PC-3 (cell line): Measurements from ENCODE around the gene TMEM256. TPM values are rescaled to one million over a fixed set of nuclear protein-coding genes. Genes with fewer than 3 reads are reported as not detected.
"Not testable (repeated sequence)": the region's sequence is repeated elsewhere in the genome, so short reads cannot be mapped to it uniquely, and the experiment has no call there.

Experiments
- ATAC-seq: fragments of 200-7000 bp; cut with Tn5 transposase; 2 replicates; pipeline ENCODE4 v1.9.1; 2020; ENCODE audit warnings: mild to moderate bottlenecking, moderate library complexity
- BruUV-seq: library from RNA; stranded (reverse); fragments of 400-500 nt; replicated peaks from 2 replicates; lab custom pipeline; 2021; lab: Mats Ljungman, UMichigan
- CTCF ChIA-PET: fragments of 300-600 bp; sonication (Branson Sonifier 250); formaldehyde crosslinking; loops from one replicate; lab custom pipeline; 2022; ENCODE audit warnings: antibody characterized with exemption; lab: Charles Lee
- POLR2A ChIA-PET: fragments of 300-600 bp; sonication (Branson Sonifier 250); formaldehyde crosslinking; loops from one replicate; lab custom pipeline; 2022; ENCODE audit warnings: antibody characterized with exemption; ENCODE audit not compliant: unreplicated experiment; lab: Charles Lee
- DNase-seq: peaks from one replicate; pipeline ENCODE4 v3.0.0-alpha.2; 2015
- H2AFZ ChIP-seq: fragments of 300-600 bp; sonication (generic); 2 replicates; pipeline ENCODE4 v1.6.0; 2016; ENCODE audit warnings: antibody characterized with exemption, low read length
- H3F3A ChIP-seq: fragments of 300-600 bp; sonication (generic); one replicate; pipeline ENCODE4 v1.6.0; 2017; ENCODE audit warnings: antibody characterized with exemption, low read length, control low read depth, mild to moderate bottlenecking; ENCODE audit not compliant: unreplicated experiment
- H3K27ac ChIP-seq: fragments of 300-600 bp; sonication (generic); 2 replicates; pipeline ENCODE4 v1.5.1; 2016; ENCODE audit warnings: mild to moderate bottlenecking, low read length
- H3K27me3 ChIP-seq: fragments of 300-600 bp; sonication (generic); 2 replicates; pipeline ENCODE4 v1.6.1; 2016; ENCODE audit warnings: low read length, mixed read lengths
- H3K36me3 ChIP-seq: fragments of 300-600 bp; sonication (generic); 2 replicates; pipeline ENCODE4 v1.6.1; 2016; ENCODE audit warnings: low read depth, mixed run types, low read length, mixed read lengths
- H3K4me1 ChIP-seq: fragments of 300-600 bp; sonication (generic); 2 replicates; pipeline ENCODE4 v1.5.1; 2016; ENCODE audit warnings: low read length; ENCODE audit not compliant: insufficient read depth
- H3K4me2 ChIP-seq: fragments of 300-600 bp; sonication (generic); 2 replicates; pipeline ENCODE4 v1.6.0; 2016; ENCODE audit warnings: low read length
- H3K4me3 ChIP-seq: fragments of 300-600 bp; sonication (generic); 2 replicates; pipeline ENCODE4 v1.5.1; 2016; ENCODE audit warnings: mild to moderate bottlenecking, low read length, mixed read lengths
- H3K79me2 ChIP-seq: fragments of 300-600 bp; sonication (generic); 2 replicates; pipeline ENCODE4 v1.6.1; 2017; ENCODE audit warnings: low read length, mixed read lengths
- H3K9ac ChIP-seq: fragments of 300-600 bp; sonication (generic); 2 replicates; pipeline ENCODE4 v1.6.0; 2016; ENCODE audit warnings: mild to moderate bottlenecking, low read length
- H3K9me2 ChIP-seq: fragments of 300-600 bp; sonication (generic); replicated peaks from 2 replicates; pipeline ENCODE4 v1.6.1; 2016; ENCODE audit warnings: mixed run types, low read length, mixed read lengths
- H3K9me3 ChIP-seq: fragments of 300-600 bp; sonication (generic); 2 replicates; pipeline ENCODE4 v1.6.1; 2016; ENCODE audit warnings: low read length, mixed read lengths
- H4K20me1 ChIP-seq: fragments of 300-600 bp; sonication (generic); 2 replicates; pipeline ENCODE4 v1.6.1; 2016; ENCODE audit warnings: low read length, mixed read lengths
- CTCF ChIP-seq: fragments of 300-600 bp; sonication (generic); conservative IDR thresholded peaks from 2 replicates; pipeline ENCODE4 v1.5.1; 2017; ENCODE audit warnings: antibody characterized with exemption, low read depth, mild to moderate bottlenecking, low read length
- EZH2 ChIP-seq: fragments of 300-600 bp; sonication (generic); IDR thresholded peaks from one replicate; pipeline ENCODE4 v1.6.1; 2017; ENCODE audit warnings: antibody characterized with exemption, mild to moderate bottlenecking, low read length; ENCODE audit not compliant: unreplicated experiment
- EZH2phosphoT487 ChIP-seq: fragments of 300-600 bp; sonication (generic); IDR thresholded peaks from 2 replicates; pipeline ENCODE4 v1.6.1; 2018; ENCODE audit warnings: mild to moderate bottlenecking, antibody characterized with exemption, low read length, borderline replicate concordance
- intact Hi-C: fragments of 100-400 bp; cut with micrococcal nuclease; formaldehyde crosslinking; loops from 2 replicates; pipeline ENCODE4 v1.9.0; 2023
- total RNA-seq: library from RNA; depleted of rRNA; stranded (reverse); fragments of >200 nt; gene quantifications from 2 replicates; pipeline ENCODE4 v1.2.3, GENCODE V29; 2014

TMEM256 gene
- total RNA-seq, 1 experiment from 2014 or later = 82.4 TPM

GRCh38 chr17:7370853-7371252 lies 33.0 kb downstream of the TMEM256 start:
- Histone ChIP-seq H3K27me3 (no peaks in the 10 kb centered on the region), H2AFZ (no peak overlapping the region), H4K20me1 (no peaks in the 10 kb centered on the region), H3K9me2 (no peaks in the 10 kb centered on the region), H3K4me1 (no peaks in the 10 kb centered on the region), H3K9ac (no peak overlapping the region), H3K9me3 (no peaks in the 10 kb centered on the region), H3F3A (no peaks in the 10 kb centered on the region), H3K27ac (no peak overlapping the region), H3K4me2 (no peak overlapping the region), H3K36me3 (no peaks in the 10 kb centered on the region), H3K4me3 (no peak overlapping the region), H3K79me2 (no peaks in the 10 kb centered on the region)
- intact Hi-C loops = no loop called here
- ATAC-seq = no peak
- TF ChIP-seq EZH2phosphoT487 (no peak), CTCF (no peak), EZH2 (no peak)
- no TSS peak for BruUV-seq
- DNase-seq = no peak
- CTCF ChIA-PET = no interaction called here
- POLR2A ChIA-PET = no interaction called here

GRCh38 chr17:7369825-7370224 lies 34.1 kb downstream of the TMEM256 start:
- Histone ChIP-seq H3K79me2 (no peaks in the 10 kb centered on the region), H3F3A (no peaks in the 10 kb centered on the region), H3K9me3 (no peaks in the 10 kb centered on the region), H3K4me3 (no peak overlapping the region), H4K20me1 (no peaks in the 10 kb centered on the region), H3K4me2 (no peak overlapping the region), H3K36me3 (no peaks in the 10 kb centered on the region), H3K4me1 (no peaks in the 10 kb centered on the region), H3K27ac (no peak overlapping the region), H3K9me2 (no peaks in the 10 kb centered on the region), H3K9ac (no peak overlapping the region), H2AFZ (no peak overlapping the region), H3K27me3 (no peaks in the 10 kb centered on the region)
- BruUV-seq = no TSS peak
- TF ChIP-seq EZH2 (no peak), CTCF (no peak), EZH2phosphoT487 (no peak)
- ATAC-seq = no peak
- ChIA-PET POLR2A (interaction anchor here (0.6 kb wide), 1 partner anchor 19 kb away, joined by 3 read pairs; no protein-coding TSS in a partner anchor), CTCF (no interaction called here)
- no peak for DNase-seq
- intact Hi-C loops = no loop called here

- CTCF ChIA-PET, H3K4me2 ChIP-seq, H2AFZ ChIP-seq, H3K4me3 ChIP-seq, intact Hi-C loops, H3K4me1 ChIP-seq, H3F3A ChIP-seq, ATAC-seq, H3K9ac ChIP-seq, BruUV-seq, H3K9me3 ChIP-seq, POLR2A ChIA-PET, H3K27ac ChIP-seq, DNase-seq, H4K20me1 ChIP-seq, H3K9me2 ChIP-seq, H3K27me3 ChIP-seq, H3K36me3 ChIP-seq, H3K79me2 ChIP-seq: not testable (repeated sequence)
These were observed 35.3 kb downstream of the TMEM256 start for GRCh38 chr17:7368599-7368994.
